Germinal center (tissue), 1 donor: Measurements from ENCODE around the gene FIGNL2.

Experiments
- DNase-seq: peaks from one replicate; pipeline ENCODE4 v3.0.0; 2012; ENCODE audit warnings: mixed read lengths, low spot score

Gene FIGNL2

GRCh38 chr12:51773145-51773869, 75.2 kb downstream of the FIGNL2 start:
- no peak for DNase-seq

- no peak for DNase-seq
These were observed 77.5 kb downstream of the FIGNL2 start for GRCh38 chr12:51771008-51771407.
